Germinal center (tissue), 1 donor: Measurements from ENCODE around the gene CASTOR1.
A peak's percentile ranks its signal among the peaks of the same experiment; 100 is the strongest.

Source experiments
- DNase-seq: peaks from one replicate; pipeline ENCODE4 v3.0.0; 2012; ENCODE audit warnings: mixed read lengths, low spot score

The CASTOR1 gene

DNA sequence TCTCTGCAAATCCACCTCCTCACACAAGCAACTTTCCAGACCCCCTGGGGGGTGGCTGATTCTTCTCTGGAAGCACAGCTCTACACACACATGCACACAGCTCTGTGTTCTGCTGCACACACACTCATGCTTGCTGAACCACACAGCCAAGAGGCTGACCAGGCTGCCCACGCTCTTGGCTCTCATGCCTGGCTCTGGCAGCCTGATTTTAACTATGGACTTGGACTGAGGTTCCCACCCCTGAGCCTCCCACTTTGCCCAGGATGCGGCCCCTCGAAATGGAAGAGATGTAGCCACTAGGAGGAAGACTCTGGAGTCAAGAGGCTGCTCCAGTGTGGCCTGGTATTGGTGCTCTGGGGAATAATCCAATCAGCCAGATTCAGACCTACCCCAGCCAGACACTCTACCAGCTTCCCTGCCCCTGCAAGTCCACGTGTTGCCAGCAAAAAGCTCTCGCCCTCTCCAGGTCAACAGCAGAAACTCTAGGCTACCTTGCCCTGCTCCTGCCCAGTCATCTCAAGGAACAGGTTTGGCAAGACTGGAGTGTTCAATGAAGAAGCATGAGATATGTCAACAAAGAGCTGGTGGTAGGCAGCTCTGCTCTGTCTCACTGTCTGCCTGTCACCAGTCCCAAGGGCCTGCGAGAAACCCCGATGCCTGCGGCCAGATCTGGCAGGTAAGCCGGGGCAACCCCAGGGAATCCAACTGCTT, 8.8 kb upstream of the CASTOR1 start:
- DNase-seq = no peak

DNA sequence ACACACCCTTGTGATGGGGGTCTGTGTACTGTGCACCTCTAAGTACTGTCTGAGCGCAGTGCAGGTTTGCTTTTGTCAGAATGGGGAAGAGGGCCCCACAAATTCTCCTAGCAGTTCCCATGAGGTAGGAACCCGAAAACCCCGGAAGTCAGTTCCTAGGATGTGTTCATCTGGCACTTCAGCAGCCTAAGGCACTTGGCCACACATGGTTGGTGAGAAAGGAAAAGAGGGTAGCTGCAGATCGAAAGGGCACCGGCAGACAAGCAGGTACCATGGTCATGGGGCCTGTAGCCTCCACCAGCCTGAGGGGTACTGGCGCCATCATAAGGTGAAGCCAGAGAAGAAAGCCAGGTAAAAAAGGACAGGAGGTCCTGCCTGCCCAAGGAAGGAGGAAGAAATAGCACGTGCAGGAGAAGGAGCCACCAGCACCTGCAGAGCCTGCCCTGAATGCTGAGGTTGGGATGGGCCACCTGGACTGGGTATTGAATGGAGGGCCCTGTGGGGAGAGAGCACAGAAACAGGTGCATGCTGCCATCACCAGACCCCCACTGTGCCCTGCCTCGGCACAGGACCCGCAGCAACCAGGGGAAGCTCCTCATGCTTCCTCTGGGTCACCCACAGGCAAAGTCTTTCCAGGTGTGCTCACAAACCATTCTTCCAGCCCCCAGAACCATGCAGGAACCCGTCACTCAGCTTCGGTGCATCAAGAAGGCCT, 8.1 kb upstream of the CASTOR1 start:
- DNase-seq = no peak

DNA sequence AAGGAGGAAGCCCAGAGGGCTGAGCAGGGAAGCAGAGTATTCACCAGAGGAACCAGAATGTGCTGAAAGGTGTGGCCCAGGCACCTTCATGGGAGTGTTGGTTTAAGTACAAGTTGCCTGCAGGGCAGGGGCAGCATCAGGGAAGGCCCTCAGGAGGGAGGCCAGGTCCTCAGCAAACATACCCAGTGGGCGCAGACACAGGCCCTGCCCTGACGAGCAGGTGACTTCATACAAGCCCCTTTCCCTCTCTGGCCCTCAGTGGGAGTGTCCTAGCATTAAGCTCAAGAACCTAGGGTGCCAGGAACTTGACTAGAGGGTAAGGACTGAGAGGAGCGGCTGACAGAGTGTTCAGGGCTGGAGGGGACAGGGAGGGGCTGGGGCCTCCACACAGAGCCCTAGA, 7.5 kb upstream of the CASTOR1 start:
- DNase-seq = no peak

DNA sequence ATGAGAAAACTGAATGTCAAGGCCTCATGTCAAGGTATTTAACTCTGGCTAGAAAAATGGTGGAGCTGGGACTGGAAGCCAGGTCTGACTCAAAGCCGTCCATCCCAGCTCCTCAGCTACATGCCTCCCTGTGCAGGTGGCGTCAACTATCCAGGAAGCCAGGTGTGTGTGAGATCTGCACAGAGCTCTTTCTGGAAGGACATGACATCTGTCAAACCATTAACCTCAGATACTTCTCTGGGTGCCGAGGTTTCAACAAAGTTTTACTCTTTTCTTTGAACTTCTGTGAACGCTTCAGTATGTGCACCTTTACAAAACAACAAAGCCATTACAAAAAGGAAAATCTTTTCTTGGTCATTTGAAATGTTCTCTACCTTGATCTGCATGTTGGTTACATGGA, 7.0 kb upstream of the CASTOR1 start:
- DNase-seq = no peak

DNA sequence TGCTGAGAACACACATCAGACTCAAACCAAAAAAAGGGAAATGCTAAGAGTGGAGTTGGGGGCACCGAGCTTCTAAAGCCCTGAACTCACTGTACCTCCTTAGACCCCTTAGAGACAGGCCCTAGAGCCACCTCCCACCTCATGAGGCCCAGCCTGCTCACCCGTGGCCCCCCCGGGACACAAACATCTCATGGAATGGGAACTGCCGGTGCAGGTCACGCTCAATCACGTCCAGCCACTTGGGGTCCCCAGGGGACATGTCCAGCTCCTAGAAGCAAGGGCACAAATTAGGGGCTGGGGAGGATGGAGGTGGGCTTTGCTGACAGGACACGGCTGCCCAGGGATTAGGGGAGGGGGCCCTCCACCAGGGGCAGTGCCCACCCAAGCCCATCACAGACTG, 6.3 kb upstream of the CASTOR1 start:
- no peak for DNase-seq

DNA sequence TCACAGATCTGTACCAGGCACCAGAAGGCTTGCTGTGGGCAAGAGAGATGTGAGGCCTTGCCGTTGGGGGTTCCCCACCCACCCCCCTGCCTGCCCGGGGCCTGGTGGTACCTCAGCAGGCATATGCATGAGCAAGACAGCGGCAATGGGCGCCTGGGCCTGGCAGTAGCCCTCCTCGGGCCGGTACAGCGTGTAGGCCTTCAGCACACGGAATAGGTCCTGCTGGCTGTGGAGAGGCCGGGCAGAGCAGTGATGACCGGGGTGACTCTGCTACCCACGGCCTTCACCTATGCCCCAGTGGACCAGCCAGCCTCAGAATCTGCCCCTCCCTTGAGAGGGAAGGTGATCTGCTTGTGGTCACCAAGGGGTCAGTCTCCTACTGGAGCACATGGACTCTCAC, 5.5 kb upstream of the CASTOR1 start:
- no peak for DNase-seq

DNA sequence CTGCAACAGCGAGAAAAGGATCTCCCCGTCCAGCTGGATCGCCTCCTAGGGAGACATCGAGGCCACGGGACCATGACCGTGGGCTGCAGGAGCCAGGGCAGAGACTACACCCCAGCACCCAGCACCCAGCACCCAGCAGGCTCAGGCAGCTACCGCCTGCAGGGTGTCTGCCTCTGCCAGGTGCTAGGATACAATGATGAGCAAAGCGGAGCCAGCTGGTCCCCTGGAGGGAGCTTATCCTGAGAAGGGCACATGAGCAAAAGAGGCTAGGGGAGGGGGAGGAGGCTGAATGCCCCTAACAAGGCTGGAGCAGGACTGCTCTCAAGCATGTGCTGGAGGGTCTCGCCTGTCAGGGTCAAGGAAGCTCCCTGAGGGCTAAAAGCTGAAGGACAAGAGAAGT, 4.8 kb upstream of the CASTOR1 start:
- DNase-seq = no peak

DNA sequence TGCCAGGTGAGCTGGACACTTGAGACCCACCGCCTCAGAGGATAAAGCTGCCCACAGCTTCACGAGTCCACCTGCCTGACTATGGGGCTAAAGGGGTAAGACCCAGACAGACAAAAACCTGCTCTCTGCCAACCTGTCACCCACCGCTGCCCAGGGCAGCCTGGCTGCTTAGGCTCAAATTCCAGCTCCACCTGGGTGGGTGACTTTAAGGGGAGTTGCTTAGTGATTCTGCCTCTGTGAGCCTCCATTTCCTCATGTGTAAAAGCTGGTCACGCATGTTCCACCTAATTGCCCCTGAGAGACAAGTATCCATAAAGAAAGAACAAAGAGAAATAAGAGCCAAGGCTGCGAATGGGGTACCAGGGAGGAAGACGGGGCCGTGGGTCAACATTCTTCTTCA, 3.7 kb upstream of the CASTOR1 start:
- no peak for DNase-seq

DNA sequence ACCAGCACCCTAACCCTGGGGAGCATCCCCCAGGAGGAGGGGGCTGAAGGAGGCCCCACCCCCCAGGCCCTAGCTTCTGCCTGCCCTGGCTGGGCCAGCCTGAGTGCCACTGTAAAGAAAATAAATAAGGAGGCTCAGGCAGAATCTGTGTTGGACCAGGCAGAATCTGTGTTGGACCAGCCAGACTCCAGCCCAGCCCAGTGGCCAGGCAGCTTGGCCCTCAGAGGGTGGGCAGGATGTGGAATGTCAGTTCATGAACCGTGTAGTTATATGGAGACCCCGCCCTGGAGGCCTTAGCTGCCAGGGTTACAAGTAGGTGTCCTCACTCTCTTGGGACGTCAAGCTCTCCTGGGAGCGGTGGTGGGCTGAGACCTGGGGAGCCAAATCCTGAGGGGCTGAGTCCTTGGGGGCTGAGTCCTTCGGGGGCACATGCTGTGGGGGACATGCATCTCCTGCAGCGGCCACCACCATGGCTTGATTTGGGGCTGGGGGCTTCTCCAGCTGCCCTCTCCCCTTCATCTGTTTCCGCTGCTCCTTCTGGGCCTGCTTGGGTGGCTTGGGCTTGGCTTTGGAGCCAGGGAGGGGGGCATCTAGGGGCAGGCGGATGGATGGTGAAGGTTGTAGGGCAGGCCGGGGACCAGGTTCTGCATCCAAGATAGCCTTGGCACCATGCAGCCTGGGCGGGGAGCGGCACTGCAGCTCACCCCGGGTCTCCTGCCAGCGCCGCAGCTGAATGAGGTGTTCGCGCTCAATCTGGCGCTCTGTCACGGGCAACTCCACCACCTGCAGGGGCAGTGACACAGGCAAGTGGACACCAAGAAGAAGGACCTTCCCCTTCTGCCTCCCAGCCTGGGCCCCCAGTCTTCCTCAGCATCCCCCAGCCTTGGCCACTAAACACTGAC, 3.0 kb upstream of the CASTOR1 start:
- DNase-seq = no peak

DNA sequence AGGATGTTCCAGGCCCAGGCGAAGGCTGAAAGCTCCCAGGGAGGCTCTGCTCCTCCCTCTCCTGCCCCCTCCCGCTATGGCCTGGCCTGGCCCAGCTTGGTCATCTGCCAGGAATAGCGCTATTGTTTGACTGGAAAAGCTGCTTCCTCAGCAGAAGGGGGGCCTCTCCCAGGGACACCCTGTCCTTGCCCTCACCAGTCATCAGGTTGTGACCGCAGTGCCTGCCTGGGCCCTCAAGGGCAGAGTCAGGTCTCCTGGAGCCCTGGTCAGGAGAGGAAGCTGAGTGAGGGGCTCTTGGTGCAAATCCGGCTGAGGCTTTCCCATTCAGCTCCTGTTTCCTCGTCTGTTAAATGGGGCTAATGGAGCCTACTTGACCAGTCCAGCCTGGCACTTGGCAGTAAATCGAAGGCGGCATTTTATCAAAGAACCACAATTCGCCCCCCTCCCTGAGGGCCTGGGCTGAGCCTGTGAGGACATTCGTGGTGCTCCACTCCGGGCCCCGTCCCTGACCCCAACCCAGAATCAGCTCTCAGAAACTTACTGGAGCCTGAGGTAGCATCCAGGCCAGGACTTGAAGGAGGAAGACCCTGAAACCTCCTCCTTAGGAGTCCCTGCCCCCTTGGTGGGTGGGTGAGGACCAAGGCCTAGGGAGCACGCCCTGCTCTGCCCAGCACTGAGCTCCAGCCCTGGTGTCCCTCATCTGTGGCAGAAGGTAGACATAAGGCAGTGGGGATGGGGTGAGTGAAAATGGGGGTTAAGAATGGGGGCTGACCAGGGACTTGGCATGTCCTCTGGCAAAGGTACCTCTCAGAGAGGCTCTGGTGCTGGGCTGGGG, 2.0 kb upstream of the CASTOR1 start:
- no peak for DNase-seq

DNA sequence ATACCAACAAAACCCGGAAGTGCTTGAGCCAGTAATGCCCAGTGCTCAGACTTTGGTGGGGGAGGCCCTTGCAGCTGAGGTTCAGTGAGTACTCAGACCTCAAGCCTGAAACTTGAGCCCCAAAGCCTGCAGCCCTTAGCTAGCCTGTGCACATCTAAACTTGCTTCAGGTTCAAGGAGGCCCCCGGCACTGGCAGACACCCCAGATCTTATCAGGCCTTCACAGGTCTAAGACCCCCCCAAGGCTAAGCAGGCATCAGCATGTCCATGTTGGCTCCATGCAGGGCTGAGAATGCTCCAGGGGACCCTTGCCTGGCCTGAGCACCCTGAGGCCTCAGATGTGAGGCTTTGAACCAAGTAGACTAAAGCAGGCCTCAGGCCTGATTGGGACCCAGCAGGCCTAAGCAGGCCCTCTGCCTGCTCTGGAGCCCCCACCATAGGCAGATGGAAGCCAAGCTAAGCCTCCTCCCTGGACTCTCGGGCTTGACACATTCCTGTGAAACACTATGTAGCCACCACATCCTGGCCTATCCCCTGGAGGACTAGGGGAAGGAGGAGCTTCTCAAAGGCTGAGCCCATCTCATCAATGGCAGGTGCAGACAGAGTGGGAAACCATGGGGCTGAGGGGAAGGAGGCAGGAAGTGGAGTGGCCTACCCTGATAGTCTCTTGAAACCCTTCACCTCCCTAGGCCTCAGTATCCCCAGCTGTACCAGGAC, 1.2 kb upstream of the CASTOR1 start:
- DNase-seq = peak; percentile 30

DNA sequence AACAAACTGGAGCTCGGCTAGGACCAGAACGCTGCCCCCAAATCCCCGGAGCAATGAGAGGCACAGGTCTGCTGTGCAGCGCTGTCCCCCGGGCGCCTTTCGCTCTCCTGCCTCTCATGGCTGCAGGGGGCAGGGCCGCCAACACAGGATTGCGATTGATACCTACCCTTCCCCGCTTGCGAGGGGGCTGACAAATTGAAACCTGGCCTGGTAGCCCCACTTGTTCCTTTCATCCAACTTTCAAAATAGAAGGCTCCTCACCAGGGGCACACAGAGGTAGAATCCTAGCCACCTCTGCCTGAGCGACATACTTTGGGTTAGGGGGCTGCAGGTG, 642 bp upstream of the CASTOR1 start:
- no peak for DNase-seq

DNA sequence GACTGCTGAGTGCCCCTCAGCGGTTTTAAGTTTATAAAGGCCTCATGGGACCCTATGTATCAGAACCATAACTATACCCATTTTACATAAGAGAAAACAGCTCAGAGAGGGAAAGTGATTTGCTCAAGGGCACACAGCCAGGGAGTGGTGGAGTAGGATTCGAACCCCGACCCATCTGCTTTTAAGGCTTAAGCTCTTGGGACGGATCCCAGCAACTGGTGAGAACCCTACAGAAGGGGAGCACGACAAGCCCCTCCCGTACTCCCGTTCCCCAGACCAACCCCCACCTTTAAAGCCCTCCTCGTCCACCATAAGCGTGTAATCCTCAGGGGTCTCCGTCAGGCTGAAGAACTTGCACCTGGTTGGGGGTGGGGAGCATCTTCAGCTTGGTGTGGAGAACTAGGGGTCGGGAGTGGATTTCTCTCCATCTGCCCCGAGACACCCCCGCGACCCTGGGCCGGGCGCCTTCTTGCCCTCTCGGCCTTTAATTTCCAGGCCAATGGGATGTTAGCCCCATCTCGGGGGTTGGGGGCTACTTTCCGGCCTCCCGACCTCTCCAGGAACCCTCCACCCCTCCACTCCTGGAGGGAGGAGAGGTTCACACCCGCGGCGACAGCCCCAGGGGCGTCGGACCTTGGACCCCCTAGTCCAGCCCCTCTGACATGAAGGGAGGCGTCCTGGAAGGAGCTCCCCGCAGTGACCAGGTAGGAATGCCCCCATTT, 725 bp downstream of the CASTOR1 start:
- no peak for DNase-seq

DNA sequence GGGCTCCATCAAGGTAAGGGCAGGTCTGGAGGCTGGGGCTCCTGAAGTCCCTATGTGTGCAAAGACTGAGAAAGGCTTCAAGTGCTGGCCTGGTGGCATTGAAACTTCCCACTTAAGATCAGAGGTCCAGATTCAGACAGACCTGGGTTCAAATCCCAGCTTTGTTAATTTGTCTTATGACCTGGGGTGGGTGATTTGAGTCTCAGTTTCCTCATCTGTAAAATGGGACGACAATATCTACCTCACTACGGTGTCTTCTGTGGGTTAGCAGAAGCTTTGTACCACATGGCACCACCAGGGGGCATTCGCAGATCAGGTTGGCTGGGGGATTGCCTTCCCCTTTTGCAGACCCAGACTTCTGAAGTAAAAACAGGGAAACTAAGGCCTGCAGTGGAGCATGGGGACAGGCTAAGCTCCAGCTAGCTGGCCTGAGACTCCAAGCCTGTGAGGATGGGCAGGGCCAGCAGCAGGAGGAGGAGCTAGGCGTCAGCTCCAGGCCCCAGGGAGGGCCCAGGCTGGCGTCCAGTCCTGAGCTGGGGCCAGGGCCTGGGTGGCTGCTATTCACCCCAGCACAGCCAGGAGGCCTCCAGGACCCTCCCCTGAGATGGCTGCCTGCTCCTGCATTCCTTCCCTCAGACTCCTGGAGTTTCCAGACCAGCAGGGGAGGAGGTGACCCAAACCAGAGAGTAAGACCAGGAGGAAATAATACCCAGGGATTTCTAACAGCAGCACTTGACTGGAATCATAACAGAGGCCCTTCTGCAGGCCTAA, 1.5 kb downstream of the CASTOR1 start:
- peak; percentile 84 for DNase-seq

DNA sequence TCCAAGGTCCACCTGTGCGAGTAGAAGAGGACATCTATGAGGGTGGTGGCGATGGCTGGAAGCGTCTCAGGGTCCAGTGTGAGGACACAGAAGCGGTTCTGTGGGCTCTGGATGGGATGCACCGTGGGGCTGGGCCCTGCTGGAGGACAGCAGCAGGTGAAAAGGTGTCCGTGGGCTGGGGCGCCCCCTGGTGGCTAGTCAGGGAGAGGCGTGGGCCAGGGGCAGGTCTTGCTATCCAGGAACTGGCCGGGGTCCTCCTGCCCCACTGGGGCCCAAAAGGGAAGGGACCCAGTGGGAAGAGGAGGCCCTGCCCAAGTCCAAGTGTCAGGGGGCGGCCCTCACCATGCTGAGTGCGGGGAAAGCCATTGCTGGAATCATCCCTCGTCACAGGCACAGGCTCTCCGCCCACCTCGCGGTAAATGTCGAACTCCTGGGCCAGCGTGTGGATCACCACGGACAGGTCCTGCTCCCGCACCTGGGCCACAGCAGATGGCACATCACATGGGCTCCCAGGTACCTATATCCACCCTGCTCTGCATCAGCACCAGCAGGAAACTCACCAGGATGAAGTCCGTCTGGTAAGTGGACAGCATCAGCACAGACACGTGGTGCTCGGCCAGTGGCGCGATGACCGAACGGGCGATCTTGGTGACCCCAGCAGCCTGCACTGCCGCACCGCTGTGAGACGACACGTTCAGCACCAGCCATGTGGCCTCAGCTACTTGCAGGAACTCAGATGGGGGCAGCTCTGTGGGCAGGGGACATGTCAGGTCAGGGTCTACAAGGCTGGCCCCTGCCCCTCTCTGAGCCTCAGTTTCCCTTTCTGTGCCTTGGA, 2.3 kb downstream of the CASTOR1 start:
- peak; percentile 80 for DNase-seq

DNA sequence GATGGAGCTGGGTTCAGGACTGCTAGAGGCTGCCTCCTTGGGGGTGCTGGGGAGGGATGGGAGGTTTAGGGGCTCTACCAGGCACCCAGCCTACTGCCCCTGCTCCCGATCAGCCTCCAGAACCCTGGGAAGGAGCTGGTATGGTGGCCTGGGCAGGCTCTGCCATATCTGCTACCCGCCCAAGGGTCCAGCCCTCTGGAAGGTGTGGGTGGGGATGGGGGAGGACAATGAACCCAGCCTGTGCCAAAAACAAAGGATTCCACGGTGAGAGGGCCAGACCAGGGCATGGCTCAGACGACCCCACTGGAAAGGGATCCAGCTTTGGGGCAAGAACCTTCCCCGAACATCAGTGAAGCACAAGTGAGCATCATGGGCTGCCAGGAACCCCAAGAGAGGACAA, 3.0 kb downstream of the CASTOR1 start:
- no peak for DNase-seq

DNA sequence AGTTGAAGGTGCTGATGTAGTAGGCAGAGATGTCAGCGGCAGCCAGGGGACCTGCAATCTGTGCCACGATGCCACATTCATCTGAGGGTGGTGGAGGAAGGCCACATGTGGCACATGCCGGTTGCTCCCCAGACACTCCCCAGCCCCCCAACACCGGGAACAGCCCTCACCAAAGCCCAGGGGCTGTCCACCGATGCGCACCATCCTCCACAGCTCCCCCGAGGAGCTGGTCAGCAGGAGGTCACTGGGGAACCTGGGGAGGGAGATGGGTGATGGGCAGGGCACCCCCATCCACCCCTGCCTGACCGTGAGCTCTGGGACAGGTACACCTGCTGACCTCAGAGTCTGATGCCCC, 3.5 kb downstream of the CASTOR1 start:
- DNase-seq = no peak

DNA sequence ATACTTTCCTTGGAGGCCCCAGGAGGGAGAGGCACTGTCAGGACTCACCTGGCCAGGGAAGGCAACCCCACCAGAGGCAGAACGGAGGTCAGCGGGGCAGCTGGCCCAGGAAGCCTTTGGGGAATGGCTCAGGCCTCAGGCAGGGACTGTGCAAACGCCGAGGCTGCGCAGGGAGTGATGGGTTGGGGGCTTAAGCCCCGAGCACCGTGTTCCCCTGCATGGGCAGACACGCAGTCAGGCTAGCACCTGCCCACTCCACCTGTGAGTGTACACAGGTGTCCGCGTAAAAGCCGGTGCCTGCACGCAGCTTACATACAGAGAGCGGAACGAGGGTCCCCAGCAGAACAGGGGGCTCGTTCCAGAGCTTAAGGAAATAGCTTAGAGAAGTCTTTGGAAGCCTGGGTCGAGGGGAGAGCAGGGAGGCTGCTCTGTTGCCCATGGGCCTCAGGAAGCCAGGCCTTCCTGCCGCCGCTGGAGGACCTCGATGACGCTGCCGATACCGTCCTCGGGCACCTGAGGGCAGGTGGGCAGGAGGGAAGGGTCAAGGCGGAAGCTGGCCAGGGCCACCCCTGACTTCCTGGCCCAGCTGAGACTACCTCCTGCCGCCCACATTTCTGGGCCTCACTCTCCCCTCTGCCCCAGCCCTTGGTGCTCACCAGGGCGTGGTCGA, 4.0 kb downstream of the CASTOR1 start:
- DNase-seq = no peak

DNA sequence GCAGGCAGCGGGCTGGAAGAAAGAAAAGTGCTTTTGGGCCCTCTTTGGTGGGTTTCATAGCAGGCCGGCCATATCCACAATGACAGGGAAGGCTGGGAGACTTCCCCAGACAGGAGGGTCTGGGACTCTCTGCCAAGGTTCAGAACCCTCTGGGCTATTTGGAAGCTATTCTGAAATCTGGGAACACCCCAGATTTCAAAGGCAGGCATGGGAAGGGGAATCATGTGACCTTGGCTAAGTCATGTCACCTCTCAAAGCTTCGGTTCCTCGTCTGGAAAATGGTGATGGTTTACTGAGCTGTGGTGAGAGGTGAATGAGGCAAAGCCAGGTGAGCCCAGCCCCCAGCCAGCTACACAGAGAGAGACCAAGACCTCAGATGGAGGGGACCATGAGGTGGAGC, 4.6 kb downstream of the CASTOR1 start:
- no peak for DNase-seq
